ENCODE measurements around the gene STBD1.

The STBD1 gene

DNA sequence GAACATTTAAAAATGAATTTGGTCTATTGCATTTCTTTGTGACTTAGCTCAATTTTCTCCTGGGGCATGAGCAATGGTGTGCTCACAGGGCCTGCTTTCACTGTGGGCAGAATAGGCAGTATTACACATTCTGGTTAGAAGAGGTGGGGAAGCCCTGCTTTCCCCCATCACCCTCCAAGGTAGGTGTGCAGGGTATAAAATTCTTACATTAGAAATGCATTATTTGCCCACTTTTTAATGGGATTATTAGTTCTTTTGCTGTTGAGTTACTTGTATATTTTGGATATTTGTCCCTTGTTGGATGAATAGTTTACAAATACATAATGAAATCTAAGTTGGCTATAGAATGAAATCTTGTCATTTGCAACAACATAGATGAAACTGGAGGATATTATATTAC lies 8.3 kb upstream of the STBD1 start:
- no peaks in the 10 kb centered on the region for H3K27me3 ChIP-seq (ENCODE audit: low read depth, low read length)
- no peak overlapping the region for H2AFZ ChIP-seq (ENCODE audit: low read depth, low read length)
- no peaks in the 10 kb centered on the region for H4K20me1 ChIP-seq (ENCODE audit: insufficient read depth, low read length)
- TF ChIP-seq, protein P1, sequence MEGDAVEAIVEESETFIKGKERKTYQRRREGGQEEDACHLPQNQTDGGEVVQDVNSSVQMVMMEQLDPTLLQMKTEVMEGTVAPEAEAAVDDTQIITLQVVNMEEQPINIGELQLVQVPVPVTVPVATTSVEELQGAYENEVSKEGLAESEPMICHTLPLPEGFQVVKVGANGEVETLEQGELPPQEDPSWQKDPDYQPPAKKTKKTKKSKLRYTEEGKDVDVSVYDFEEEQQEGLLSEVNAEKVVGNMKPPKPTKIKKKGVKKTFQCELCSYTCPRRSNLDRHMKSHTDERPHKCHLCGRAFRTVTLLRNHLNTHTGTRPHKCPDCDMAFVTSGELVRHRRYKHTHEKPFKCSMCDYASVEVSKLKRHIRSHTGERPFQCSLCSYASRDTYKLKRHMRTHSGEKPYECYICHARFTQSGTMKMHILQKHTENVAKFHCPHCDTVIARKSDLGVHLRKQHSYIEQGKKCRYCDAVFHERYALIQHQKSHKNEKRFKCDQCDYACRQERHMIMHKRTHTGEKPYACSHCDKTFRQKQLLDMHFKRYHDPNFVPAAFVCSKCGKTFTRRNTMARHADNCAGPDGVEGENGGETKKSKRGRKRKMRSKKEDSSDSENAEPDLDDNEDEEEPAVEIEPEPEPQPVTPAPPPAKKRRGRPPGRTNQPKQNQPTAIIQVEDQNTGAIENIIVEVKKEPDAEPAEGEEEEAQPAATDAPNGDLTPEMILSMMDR (IDR thresholded peaks at IDR 0.05; ENCODE audit: low read depth, low read length): no peak
- no peak for TF ChIP-seq EZH2phosphoT487 (IDR thresholded peaks at IDR 0.05; ENCODE audit: low read depth)
- peaks cover 45% of the 10 kb centered on the region for H3K4me1 ChIP-seq (ENCODE audit: low read length)
- H3K36me3 ChIP-seq (replicated peaks; ENCODE audit: low read depth, low read length): peaks cover 12% of the 10 kb centered on the region
- H3K27ac ChIP-seq (ENCODE audit: low read length): no peak overlapping the region
- no peak overlapping the region for H3K9ac ChIP-seq (ENCODE audit: low read length)
- no peaks in the 10 kb centered on the region for H3K79me2 ChIP-seq (ENCODE audit: low read length)
- peaks cover 10% of the 10 kb centered on the region for H3K9me3 ChIP-seq (ENCODE audit: insufficient read depth, low read length)
- H3K4me2 ChIP-seq (ENCODE audit: low read length): no peak overlapping the region
- H3K4me3 ChIP-seq (ENCODE audit: low read length): no peak overlapping the region

DNA sequence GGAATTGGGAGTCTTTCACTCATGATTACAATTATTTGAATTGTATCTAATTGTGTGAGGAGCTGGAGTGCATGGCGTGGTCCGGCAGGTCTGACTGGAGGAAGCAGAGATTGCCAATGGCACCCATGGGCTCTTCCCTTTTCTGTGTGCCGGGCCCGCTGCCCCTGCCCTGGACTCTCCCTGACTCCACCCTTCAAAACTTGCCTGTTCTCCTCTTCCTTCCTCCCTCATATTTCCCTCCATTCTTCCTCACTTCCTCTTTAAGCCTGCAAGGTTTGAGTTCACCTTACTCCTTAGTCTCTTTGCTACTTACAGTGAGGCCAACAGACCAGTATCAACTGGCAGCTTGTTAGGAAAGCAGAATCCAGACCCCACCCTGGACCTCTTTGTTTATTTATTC lies 6.5 kb upstream of the STBD1 start:
- H3K79me2 ChIP-seq (ENCODE audit: low read length): no peaks in the 10 kb centered on the region
- H3K36me3 ChIP-seq (replicated peaks; ENCODE audit: low read depth, low read length): peaks cover 12% of the 10 kb centered on the region
- H3K27ac ChIP-seq (ENCODE audit: low read length): peak overlapping the region; percentile 83; the same call in 1 of the 2 replicates
- TF ChIP-seq EZH2phosphoT487 (IDR thresholded peaks at IDR 0.05; ENCODE audit: low read depth): no peak
- TF ChIP-seq, protein P1 (IDR thresholded peaks at IDR 0.05; ENCODE audit: low read depth, low read length): no peak
- H2AFZ ChIP-seq (ENCODE audit: low read depth, low read length): no peak overlapping the region
- peaks cover 45% of the 10 kb centered on the region for H3K4me1 ChIP-seq (ENCODE audit: low read length)
- H4K20me1 ChIP-seq (ENCODE audit: insufficient read depth, low read length): no peaks in the 10 kb centered on the region
- H3K27me3 ChIP-seq (ENCODE audit: low read depth, low read length): no peaks in the 10 kb centered on the region
- no peak overlapping the region for H3K4me3 ChIP-seq (ENCODE audit: low read length)
- H3K9me3 ChIP-seq (ENCODE audit: insufficient read depth, low read length): peaks cover 10% of the 10 kb centered on the region
- H3K9ac ChIP-seq (ENCODE audit: low read length): no peak overlapping the region
- peak overlapping the region; percentile 26 for H3K4me2 ChIP-seq (ENCODE audit: low read length)

DNA sequence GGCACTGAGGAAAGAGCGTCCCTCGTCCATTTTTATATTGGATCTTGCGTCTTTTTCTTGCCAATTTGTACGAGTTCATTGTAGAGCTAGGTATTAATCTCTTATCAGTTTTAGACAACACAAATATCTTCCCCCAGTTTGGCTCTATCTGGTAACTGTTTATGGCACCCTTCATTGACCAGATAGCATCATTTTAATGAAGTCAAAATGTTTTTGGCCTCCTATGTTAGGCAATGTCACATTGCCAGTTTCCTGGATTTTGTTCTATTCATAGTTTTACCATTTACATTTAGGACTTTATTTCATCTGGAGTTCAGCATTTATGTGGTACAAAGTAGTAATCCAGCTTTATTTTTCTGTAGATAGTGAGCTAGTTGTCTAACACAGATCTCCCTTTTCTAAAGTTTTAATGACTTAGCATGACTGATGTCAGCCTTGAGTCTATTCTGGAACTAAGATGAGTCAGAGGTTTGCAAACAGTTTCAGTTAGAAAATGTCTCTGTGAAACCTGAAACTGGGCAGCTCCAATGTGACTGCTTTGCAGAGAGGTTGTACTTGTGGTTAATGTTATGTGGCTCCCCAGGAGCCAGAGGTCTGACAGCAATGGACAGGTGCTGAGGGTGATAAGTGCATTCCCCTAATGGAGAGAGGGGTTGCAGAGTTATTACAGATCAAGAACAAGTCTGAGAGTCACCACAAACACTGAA lies 5.3 kb upstream of the STBD1 start:
- Histone ChIP-seq H3K36me3 (replicated peaks; ENCODE audit: low read depth, low read length) (peaks cover 12% of the 10 kb centered on the region), H4K20me1 (ENCODE audit: insufficient read depth, low read length) (no peaks in the 10 kb centered on the region), H3K4me2 (ENCODE audit: low read length) (peak overlapping the region; percentile 69), H3K27ac (ENCODE audit: low read length) (peak overlapping the region; percentile 83), H2AFZ (ENCODE audit: low read depth, low read length) (no peak overlapping the region), H3K4me3 (ENCODE audit: low read length) (peak overlapping the region; percentile 32; the same call in 1 of the 2 replicates), H3K4me1 (ENCODE audit: low read length) (peaks cover 41% of the 10 kb centered on the region), H3K27me3 (ENCODE audit: low read depth, low read length) (no peaks in the 10 kb centered on the region), H3K9me3 (ENCODE audit: insufficient read depth, low read length) (peaks cover 10% of the 10 kb centered on the region), H3K9ac (ENCODE audit: low read length) (peak overlapping the region; percentile 36; the same call in 1 of the 2 replicates), H3K79me2 (ENCODE audit: low read length) (no peaks in the 10 kb centered on the region)
- TF ChIP-seq EZH2phosphoT487 (IDR thresholded peaks at IDR 0.05; ENCODE audit: low read depth): no peak
- TF ChIP-seq, protein P1 (IDR thresholded peaks at IDR 0.05; ENCODE audit: low read depth, low read length): no peak

DNA sequence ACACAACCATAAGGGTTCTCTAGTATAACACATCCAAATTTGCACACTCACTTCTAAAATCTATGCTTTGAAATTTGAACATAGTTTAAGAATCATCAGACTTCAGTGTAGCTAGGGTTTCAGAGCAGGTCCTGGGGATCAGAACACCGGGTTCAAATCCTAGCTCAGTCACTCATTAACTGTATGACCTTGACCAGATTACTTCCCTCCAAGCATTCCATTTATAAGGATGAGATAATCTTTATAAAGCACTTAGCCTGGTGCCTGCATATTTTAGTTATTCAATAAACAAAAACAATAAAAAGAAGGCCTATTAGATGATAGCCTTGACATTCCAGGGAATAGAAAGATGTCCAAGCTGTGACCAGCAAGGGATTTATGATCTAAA lies 4.8 kb upstream of the STBD1 start:
- H2AFZ ChIP-seq (ENCODE audit: low read depth, low read length): no peak overlapping the region
- no peaks in the 10 kb centered on the region for H3K27me3 ChIP-seq (ENCODE audit: low read depth, low read length)
- no peaks in the 10 kb centered on the region for H4K20me1 ChIP-seq (ENCODE audit: insufficient read depth, low read length)
- H3K79me2 ChIP-seq (ENCODE audit: low read length): no peaks in the 10 kb centered on the region
- peak overlapping the region; percentile 36 for H3K9ac ChIP-seq (ENCODE audit: low read length)
- H3K4me2 ChIP-seq (ENCODE audit: low read length): peak overlapping the region; percentile 69
- peaks cover 10% of the 10 kb centered on the region for H3K36me3 ChIP-seq (replicated peaks; ENCODE audit: low read depth, low read length)
- peaks cover 36% of the 10 kb centered on the region for H3K4me1 ChIP-seq (ENCODE audit: low read length)
- peaks cover 10% of the 10 kb centered on the region for H3K9me3 ChIP-seq (ENCODE audit: insufficient read depth, low read length)
- peak overlapping the region; percentile 83 for H3K27ac ChIP-seq (ENCODE audit: low read length)
- H3K4me3 ChIP-seq (ENCODE audit: low read length): peak overlapping the region; percentile 32
- TF ChIP-seq EZH2phosphoT487 (IDR thresholded peaks at IDR 0.05; ENCODE audit: low read depth): no peak
- TF ChIP-seq, protein P1 (IDR thresholded peaks at IDR 0.05; ENCODE audit: low read depth, low read length): no peak
